ENCODE results near the gene ATP10D.

Gene ATP10D

GRCh38 chr4:47640911-47641310, 155.8 kb downstream of the ATP10D start:
- TF ChIP-seq POLR2A (IDR thresholded peaks at IDR 0.05; ENCODE audit: extremely low read depth, insufficient read length) (no peak), MYC (IDR thresholded peaks at IDR 0.05; ENCODE audit: low read depth, low read length) (no peak)
- TF ChIP-seq, protein P1, sequence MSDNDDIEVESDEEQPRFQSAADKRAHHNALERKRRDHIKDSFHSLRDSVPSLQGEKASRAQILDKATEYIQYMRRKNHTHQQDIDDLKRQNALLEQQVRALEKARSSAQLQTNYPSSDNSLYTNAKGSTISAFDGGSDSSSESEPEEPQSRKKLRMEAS (IDR thresholded peaks at IDR 0.05; ENCODE audit: low read depth, low read length): no peak
- TF ChIP-seq, protein P2, sequence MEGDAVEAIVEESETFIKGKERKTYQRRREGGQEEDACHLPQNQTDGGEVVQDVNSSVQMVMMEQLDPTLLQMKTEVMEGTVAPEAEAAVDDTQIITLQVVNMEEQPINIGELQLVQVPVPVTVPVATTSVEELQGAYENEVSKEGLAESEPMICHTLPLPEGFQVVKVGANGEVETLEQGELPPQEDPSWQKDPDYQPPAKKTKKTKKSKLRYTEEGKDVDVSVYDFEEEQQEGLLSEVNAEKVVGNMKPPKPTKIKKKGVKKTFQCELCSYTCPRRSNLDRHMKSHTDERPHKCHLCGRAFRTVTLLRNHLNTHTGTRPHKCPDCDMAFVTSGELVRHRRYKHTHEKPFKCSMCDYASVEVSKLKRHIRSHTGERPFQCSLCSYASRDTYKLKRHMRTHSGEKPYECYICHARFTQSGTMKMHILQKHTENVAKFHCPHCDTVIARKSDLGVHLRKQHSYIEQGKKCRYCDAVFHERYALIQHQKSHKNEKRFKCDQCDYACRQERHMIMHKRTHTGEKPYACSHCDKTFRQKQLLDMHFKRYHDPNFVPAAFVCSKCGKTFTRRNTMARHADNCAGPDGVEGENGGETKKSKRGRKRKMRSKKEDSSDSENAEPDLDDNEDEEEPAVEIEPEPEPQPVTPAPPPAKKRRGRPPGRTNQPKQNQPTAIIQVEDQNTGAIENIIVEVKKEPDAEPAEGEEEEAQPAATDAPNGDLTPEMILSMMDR (IDR thresholded peaks at IDR 0.05; ENCODE audit: low read depth, low read length): no peak
- DNase-seq (ENCODE audit: low read depth): no peak
- no peak overlapping the region for H3K4me3 ChIP-seq (ENCODE audit: low read depth, low read length)

DNA sequence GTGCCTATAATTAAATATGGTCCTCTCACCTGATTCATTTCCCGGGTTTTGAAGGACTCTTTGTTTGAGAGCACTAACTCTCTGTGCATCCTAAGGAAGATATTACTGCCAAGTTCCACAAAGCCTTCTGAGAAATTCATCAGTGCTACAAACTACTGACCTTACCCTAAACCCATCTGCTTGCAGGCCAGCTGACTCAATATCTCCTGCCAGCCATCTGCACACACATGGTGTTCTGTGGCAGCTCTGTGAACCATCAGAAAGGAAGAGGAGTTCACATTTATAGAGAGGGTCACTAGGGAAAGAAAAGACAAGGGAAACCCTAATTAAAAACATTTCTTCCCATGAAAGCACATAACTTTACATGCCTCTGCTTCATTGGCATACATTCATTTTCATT, 156.7 kb downstream of the ATP10D start:
- DNase-seq (ENCODE audit: low read depth): no peak
- H3K4me3 ChIP-seq (ENCODE audit: low read depth, low read length): no peak overlapping the region
- TF ChIP-seq, protein P1 (IDR thresholded peaks at IDR 0.05; ENCODE audit: low read depth, low read length): no peak
- TF ChIP-seq, protein P2 (IDR thresholded peaks at IDR 0.05; ENCODE audit: low read depth, low read length): no peak
- TF ChIP-seq MYC (IDR thresholded peaks at IDR 0.05; ENCODE audit: low read depth, low read length) (no peak), POLR2A (IDR thresholded peaks at IDR 0.05; ENCODE audit: extremely low read depth, insufficient read length) (no peak)

- H3K4me3 ChIP-seq (ENCODE audit: low read depth, low read length): no peak overlapping the region
- TF ChIP-seq, protein P2 (IDR thresholded peaks at IDR 0.05; ENCODE audit: low read depth, low read length): no peak
- TF ChIP-seq MYC (IDR thresholded peaks at IDR 0.05; ENCODE audit: low read depth, low read length) (no peak), POLR2A (IDR thresholded peaks at IDR 0.05; ENCODE audit: extremely low read depth, insufficient read length) (no peak)
- TF ChIP-seq, protein P1 (IDR thresholded peaks at IDR 0.05; ENCODE audit: low read depth, low read length): no peak
- no peak for DNase-seq (ENCODE audit: low read depth)
These were observed 157.2 kb downstream of the ATP10D start for GRCh38 chr4:47642191-47642830.

Data from NB4 (cell line).